HG02588 (cell line): Measurements from ENCODE around the gene SMO.
"Not testable (repeated sequence)": the region's sequence is repeated elsewhere in the genome, so short reads cannot be mapped to it uniquely, and the experiment has no call there.

Source experiments
- ATAC-seq: cut with Tn5 transposase; IDR thresholded peaks from one replicate; pipeline ENCODE4 v1.9.1; 2021; ENCODE audit warnings: mild to moderate bottlenecking, moderate library complexity; ENCODE audit not compliant: unreplicated experiment

Gene SMO

DNA sequence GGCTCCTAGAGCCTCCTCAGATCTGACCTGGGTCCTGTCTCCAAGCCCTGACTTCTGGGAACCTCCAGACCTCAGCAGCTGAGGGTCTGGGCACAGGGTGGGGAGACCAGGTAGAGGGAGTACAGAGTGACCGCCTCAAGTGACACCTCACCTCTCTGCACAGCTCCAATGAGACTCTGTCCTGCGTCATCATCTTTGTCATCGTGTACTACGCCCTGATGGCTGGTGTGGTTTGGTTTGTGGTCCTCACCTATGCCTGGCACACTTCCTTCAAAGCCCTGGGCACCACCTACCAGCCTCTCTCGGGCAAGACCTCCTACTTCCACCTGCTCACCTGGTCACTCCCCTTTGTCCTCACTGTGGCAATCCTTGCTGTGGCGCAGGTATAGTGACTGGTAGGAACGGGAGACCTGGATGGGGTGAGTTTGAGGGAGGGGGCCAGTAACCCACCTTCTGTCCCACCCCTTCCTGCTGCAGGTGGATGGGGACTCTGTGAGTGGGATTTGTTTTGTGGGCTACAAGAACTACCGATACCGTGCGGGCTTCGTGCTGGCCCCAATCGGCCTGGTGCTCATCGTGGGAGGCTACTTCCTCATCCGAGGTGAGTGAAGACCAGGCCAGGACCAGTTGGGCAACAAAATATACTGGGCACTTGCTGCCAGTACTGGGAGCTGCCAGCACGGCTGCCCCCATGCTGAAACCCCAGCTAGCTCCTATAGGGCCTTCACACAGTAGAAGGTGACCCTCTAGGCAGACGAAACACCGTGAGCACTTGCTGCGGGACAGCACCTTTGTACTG lies 17.8 kb downstream of the SMO start:
- no peak for ATAC-seq

DNA sequence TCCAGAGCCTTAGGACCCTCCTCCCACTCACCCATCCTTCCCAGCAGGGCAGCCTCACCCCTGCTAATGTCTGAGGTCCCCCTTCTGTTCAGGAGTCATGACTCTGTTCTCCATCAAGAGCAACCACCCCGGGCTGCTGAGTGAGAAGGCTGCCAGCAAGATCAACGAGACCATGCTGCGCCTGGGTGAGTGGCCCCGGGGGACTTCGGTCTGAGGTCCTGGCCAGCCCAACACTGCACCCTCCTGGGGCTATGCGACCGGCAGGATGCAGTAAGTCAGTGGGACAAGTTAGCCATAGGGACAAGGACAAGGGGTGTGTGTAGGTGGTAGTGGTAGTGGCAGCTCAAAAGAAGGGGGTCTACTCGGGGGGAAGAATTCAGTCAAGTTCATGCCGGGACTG lies 20.2 kb downstream of the SMO start:
- ATAC-seq: no peak

DNA sequence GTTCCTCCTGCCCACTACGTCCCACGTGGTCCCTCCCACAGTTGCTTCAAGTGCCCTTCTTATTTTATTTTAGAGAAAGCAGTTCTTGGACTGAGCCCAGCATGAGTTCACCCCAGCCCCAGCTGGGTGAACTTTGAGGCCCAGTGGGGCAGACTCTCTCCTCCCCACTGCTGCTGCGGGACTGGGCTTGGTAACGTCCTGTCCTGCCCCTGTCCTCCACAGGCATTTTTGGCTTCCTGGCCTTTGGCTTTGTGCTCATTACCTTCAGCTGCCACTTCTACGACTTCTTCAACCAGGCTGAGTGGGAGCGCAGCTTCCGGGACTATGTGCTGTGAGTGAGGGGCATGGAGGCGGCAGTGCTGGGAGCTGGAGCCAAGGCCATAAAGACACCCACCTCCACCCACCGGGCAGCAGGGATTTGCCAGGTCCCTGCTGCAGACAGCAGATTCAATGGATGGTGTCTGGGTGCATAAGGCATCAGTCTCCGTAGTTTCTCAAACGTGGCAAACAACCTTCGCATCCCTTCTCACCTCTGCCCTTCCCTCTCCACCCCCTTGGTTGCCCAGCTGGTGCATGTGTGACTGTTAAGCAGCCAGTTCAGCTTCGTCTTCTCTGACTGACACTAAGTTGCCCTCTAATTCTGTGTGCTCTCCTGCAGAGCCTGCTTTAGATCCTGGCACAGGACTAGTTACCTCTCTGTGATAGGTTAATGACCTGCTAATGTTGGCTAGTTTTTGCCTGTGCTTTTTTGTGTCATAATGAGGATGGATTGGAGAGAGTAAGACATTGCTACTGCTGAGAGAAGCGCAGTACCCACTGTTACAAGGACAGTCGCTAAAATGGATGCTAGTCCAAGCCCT lies 20.9 kb downstream of the SMO start:
- ATAC-seq: no peak

DNA sequence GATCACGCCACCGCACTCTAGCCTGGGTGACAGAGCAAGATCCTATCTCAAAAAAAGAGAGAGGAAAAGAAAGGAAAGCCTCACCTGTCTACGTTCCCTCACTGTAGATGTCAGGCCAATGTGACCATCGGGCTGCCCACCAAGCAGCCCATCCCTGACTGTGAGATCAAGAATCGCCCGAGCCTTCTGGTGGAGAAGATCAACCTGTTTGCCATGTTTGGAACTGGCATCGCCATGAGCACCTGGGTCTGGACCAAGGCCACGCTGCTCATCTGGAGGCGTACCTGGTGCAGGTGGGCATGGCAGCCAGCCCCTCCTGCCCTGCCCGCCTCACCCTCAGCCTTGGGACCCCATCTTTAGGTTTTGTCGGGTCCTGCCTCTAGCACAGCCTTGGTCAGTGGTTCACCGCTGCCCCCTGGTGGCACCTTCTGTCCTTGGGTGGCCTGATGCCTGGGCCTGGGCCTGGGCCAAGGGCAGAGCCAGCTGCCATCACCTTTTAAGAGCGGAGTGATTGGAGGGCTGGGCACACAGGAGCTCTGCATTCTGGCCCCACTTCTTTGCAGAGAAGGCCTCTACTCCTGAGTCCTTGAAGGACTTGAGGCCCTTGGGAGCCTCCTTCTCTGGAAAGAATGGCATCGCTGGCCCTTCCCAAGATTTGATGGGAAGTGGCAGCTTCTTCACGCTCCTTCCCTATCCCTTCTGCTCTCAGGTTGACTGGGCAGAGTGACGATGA lies 22.0 kb downstream of the SMO start:
- no peak for ATAC-seq

DNA sequence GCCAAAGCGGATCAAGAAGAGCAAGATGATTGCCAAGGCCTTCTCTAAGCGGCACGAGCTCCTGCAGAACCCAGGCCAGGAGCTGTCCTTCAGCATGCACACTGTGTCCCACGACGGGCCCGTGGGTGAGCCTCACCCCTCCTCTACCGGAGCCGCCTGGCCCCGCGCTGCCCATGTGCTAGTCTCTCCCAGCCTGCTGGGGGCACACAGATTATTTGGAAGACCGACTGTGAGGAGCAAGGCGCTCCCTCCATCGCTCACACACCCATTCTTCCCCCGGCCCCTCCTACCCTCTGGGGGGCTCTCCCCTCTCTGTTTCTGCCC lies 22.5 kb downstream of the SMO start:
- ATAC-seq: no peak

DNA sequence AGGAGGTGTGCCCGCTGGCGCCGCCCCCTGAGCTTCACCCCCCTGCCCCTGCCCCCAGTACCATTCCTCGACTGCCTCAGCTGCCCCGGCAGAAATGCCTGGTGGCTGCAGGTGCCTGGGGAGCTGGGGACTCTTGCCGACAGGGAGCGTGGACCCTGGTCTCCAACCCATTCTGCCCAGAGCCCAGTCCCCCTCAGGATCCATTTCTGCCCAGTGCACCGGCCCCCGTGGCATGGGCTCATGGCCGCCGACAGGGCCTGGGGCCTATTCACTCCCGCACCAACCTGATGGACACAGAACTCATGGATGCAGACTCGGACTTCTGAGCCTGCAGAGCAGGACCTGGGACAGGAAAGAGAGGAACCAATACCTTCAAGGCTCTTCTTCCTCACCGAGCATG lies 23.7 kb downstream of the SMO start:
- ATAC-seq: no peak

DNA sequence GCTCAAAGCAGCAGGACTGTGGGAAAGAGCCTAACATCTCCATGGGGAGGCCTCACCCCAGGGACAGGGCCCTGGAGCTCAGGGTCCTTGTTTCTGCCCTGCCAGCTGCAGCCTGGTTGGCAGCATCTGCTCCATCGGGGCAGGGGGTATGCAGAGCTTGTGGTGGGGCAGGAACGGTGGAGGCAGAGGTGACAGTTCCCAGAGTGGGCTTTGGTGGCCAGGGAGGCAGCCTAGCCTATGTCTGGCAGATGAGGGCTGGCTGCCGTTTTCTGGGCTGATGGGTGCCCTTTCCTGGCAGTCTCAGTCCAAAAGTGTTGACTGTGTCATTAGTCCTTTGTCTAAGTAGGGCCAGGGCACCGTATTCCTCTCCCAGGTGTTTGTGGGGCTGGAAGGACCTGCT lies 24.2 kb downstream of the SMO start:
- no peak for ATAC-seq

DNA sequence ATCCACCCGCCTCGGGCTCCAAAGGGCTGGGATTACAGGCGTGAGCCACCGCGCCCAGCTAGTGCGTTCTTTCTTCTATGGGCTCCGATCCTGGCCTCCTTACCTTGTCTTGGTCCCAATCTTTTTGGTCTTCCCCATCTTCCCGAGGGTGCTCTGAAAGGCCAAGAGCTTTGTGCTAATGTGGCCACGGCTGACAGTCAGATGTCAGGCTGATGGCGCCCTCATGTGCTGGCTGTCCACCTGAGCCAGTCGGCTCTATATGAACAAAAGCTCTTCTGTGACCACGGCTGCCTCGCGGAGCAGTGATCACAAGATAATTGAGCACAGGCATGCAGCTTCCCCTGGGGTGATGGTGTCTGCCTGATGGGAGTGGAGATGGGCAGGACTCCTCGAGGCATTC lies 25.4 kb downstream of the SMO start:
- no peak for ATAC-seq

DNA sequence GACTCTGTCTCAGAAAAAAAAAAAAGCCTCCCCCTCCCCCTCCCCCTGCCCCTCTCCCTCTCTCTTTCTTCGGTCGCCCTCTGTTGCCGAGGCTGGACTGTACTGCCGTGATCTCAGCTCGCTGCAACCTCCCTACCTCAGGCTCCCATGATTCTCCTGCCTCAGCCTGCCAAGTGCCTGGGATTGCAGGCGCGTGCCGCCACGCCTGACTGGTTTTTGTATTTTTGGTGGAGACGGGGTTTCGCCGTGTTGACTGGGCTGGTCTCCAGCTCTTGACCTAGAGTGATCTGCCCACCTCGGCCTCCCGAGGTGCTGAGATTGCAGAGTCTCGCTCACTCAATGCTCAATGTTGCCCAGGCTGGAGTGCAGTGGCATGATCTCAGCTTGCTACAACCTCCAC lies 27.3 kb downstream of the SMO start:
- ATAC-seq: not testable (repeated sequence)

DNA sequence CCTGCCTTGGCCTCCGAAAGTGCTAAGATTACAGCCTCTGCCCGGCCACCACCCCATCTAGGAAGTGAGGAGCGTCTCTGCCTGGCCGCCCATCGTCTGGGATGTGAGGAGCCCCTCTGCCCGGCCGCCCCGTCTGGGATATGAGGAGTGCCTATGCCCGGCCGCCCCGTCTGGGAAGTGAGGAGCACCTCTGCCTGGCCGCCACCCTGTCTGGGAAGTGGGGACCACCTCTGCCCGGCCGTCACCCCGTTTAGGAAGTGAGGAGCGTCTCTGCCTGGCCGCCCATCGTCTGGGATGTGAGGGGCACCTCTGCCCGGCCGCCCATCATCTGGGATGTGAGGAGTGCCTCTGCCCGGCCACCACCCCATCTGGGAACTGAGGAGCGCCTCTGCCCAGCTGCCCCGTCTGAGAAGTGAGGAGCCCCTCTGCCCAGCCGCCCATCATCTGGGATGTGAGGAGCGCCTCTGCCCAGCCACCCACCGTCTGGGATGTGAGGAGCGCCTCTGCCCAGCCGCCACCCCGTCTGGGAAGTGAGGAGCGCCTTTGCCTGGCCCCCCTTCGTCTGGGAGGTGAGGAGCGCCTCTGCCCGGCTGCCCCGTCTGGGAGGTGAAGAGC lies 27.8 kb downstream of the SMO start:
- ATAC-seq: not testable (repeated sequence)

DNA sequence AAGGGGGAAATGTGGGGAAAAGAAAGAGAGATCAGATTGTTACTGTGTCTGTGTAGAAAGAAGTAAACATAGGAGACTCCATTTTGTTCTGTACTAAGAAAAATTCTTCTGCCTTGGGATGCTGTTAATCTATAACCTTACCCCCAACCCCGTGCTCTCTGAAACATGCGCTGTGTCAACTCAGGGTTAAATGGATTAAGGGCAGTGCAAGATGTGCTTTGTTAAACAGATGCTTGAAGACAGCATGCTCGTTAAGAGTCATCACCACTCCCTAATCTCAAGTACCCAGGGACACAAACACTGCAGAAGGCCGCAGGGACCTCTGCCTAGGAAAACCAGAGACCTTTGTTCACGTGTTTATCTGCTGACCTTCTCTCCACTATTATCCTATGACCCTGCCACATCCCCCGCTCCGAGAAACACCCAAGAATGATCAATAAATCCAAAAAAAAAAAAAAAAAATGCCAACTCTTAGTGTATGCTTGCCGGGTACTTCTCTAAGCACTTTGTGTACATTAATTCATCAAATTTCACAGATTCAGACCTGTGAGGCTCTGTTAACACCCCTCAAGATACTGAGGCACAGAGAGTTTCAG lies 28.5 kb downstream of the SMO start:
- not testable (repeated sequence) for ATAC-seq

DNA sequence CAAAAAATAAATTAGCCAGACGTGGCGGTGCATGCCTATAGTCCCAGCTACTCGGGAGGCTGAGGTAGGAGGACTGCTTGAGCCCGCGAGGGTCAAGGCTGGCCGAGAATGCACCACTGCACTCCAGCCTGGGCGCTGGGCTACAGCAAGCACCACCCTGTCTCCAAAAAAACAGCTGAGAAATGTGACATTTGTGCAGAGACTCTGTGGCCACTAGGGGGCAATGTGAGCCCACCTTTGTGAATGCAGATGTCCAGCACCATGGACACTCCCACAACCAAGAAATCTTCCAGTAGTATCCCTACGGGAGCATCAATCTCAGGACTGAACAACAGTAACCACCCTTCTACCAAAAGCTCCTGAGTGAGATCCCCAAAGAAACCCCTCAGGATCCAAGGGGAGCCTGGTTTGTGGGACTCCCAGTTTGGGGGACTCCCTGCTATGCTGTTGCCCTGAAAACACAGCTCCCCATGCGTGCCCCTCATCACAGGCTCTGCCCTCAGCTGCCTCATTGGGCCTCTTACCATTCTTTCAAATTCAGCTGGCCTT lies 30.2 kb downstream of the SMO start:
- no peak for ATAC-seq

DNA sequence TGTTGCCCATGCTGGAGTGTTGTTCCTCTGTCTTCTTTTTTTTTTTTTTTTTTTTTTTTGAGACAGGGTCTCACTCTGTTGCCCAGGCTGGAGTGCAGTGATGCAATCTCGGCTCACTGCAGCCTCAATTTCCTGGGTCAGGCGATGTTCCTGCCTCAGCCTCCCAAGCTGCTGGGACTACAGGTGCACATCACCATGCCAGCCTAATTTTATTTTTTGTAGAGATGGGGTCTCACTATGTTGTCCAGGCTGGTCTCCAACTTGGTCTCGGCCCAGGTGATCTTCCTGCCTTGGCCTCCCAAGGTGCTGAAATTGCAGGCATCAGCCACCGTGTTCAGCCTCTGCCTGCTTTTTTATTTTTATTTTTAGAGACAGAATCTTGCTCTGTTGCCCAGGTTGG lies 30.7 kb downstream of the SMO start:
- not testable (repeated sequence) for ATAC-seq

DNA sequence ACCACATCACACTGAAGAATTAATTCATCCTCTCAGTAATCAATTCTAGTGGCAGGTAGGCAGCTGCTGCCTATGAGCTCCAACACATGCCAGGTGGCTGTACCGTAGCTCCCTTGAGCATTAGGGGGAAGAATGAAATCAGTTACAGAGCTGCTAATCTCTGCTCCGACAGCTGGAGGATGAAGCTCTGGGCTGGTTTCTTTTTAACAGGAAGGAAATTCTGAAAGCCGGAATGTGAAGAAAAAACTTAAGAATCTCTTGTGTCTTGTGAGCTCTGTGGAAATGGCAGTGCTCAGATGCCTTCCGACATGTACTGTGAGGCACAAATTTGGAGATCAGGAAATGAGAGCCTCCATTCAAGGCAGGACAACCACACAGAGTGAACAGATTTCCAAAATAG lies 33.6 kb downstream of the SMO start:
- ATAC-seq: no peak

DNA sequence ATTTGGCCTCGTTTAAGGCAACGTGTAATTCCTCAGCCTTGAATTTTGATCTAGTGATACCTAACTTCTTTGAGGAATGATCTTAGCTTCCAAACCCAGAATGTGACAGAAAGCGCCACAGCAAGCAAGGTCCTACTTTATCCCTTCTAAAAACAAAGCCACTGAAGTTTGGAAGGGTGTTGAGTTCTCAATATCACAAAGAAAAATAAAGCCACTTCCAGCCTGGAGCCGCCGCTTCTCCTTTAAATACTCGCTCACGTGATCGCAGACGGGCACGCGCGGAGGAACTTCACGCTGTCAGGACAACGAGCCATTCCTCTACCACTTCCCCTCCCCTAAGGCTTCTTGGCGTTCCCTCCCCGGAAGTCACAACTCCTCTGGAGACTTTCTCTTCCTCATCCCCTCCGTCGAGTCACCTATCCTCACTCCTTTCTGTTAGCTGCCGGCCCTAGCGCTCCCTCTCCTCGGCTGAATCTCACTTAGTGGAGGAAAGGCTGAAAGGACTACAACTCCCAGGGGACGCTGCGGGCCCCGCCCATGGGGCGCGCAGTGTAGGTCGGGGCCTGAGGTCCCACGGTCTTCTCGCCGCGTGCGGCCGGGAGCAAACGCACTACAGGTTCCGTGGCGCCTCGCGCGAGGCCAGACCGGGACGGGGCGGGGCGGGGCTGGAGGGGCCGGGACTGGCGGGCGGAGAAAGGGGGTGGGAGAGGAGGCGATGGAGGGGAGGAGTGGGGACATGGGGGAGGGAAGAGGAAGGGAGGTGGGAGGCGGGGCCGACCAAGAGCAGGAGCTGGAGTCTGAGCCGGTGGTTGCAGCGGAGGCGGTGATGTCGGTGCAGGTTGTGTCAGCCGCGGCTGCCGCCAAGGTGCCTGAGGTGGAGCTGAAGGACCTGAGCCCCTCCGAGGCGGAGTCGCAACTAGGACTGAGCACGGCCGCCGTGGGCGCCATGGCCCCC lies 36.1 kb downstream of the SMO start, which contains the start of gene AHCYL2:
TSS of gene AHCYL2 (plus strand) at position 780 of the 955 bp plus-strand sequence.
- peak; percentile 90 for ATAC-seq

DNA sequence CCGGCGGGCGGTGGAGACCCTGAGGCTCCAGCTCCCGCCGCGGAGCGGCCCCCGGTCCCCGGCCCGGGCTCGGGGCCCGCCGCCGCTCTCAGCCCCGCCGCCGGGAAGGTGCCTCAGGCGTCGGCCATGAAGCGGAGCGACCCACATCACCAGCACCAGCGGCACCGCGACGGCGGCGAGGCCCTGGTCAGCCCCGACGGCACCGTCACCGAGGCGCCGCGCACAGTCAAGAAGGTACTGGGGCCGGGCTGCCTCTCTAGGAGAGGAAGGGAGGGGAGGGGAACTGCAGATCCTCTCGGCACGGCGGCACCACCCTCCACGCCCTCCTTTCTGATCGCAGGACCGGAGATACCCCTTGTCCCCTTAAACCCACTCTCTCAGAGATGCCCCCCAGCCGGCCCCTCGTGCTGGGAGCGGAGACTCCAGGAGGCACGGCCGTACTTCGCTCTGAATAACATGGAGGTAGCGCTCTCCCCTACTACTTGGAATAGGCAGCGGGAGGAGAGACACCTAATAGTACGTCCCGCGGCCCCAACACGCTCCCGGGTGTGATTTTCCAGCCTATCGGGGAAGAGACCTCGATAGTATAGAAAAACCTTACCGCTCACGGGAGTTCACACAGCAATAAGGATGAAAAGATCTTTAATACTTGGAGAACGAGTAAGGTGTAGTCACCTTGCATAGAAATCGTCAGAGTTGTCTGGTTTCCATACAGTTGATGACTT lies 36.9 kb downstream of the SMO start:
- peak; percentile 26 for ATAC-seq

DNA sequence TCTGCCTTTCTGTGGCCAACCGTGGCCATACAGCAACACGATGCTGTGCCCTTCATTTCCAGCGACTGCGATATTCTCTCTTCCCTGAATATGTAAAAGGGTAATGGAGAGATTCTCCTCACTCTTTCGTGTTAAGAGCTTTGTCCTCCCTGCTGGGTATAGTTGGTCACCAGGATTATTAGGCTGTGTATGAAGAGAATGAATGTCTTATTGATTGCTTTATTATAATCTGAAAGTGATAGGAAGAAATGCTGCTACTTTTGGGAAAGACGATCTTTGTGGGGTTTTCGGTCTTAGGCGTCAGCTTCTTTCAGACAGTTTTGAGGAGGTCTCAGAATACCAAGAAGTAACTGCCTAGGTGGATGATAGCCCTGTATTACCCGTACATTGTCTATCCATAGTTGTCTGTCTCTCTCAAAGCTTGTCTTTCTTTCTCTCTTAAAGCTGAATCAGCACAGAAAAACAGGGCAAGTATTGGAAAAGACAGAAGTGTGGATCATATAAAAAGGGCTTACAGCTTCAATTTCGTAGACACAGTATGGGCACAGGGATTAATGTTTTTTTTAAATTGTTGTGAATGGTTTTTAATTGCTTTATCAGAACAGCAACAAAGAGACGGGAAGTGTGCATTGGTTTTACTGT lies 37.6 kb downstream of the SMO start:
- ATAC-seq: no peak
